GM10248 (cell line): Measurements from ENCODE around the gene MOB1B.

Source experiments
- CTCF ChIA-PET: fragments of 300-600 bp; sonication (Branson Sonifier 250); formaldehyde crosslinking; extraction: SDS; loops from one replicate; lab custom pipeline; 2021; ENCODE audit warnings: antibody characterized with exemption; lab: Yijun Ruan, JAX
- POLR2A ChIA-PET: fragments of 350-650 bp; sonication (Branson Sonifier 250); formaldehyde crosslinking; extraction: SDS; loops from one replicate; lab custom pipeline; 2020; ENCODE audit warnings: antibody characterized with exemption; lab: Yijun Ruan, JAX
- DNase-seq: peaks from one replicate; pipeline ENCODE4 v3.0.0; 2012; ENCODE audit errors: extremely low spot score
- TF ChIP-seq, protein P1 (sequence below): IDR thresholded peaks from 2 replicates; pipeline ENCODE4 v1.5.1; 2012; ENCODE audit warnings: mild to moderate bottlenecking, low read depth; ENCODE audit errors: extremely low read depth, missing control alignments, control extremely low read depth

The MOB1B gene

DNA sequence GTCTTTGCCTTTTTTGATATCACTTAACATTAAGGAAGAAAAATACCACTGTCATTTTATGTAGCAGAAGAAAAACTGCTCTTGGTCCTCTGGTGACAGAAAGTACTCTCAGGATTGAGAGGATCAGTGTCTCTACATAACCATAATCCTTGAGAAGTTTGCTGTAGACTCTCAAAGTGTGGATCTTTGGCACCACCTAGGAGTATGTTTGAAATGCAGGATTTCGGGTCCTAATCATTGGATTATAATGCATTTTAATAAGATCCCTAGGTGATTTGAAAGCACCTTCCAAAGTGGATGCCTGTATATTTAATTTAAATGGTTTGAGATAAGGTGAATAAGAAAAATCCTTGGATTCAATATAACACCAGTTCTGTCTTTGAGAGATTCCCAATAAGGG, 23.2 kb downstream of the MOB1B start:
- DNase-seq, result no peak
- CTCF ChIA-PET, result interaction anchor here (1.4 to 1.5 kb wide), 2 partner anchors 9 to 24 kb away, joined by 5 to 6 read pairs; no protein-coding TSS in a partner anchor
- TF ChIP-seq, protein P1, sequence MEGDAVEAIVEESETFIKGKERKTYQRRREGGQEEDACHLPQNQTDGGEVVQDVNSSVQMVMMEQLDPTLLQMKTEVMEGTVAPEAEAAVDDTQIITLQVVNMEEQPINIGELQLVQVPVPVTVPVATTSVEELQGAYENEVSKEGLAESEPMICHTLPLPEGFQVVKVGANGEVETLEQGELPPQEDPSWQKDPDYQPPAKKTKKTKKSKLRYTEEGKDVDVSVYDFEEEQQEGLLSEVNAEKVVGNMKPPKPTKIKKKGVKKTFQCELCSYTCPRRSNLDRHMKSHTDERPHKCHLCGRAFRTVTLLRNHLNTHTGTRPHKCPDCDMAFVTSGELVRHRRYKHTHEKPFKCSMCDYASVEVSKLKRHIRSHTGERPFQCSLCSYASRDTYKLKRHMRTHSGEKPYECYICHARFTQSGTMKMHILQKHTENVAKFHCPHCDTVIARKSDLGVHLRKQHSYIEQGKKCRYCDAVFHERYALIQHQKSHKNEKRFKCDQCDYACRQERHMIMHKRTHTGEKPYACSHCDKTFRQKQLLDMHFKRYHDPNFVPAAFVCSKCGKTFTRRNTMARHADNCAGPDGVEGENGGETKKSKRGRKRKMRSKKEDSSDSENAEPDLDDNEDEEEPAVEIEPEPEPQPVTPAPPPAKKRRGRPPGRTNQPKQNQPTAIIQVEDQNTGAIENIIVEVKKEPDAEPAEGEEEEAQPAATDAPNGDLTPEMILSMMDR, result no peak
- POLR2A ChIA-PET, result no interaction called here

DNA sequence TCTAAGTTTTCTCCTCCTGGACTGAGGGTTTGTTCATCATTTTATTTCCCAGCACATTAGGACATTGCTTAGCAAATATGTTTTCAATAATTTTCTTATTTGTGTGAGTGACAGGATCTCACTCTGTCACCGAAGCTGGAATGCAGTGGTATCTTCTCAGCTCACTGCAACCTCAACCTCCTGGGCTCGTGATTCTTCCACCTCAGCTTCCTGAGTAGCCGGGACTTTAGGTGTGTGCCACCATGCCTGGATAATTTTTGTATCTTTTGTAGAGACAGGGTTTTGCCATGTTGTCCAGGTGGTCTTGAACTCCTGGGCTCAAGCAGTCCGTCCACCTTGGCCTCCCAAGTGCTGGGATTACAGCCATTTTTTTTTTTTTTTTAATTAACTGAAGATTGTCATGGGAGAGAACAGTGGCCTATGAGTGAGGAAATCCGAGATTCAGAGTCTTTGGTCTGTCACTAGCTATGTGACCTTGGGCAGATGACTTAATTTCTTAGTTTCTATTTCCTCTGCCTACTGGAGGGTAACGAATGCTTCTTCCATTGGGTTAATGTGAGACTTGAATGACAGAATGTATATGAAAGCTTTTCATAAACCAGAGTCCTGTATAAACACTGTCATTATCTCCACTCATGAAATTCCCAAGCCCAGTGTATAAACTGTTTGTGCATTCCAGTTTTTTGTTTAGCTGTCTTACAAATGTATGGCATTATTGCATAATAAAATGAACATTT, 23.9 kb downstream of the MOB1B start:
- ChIA-PET CTCF (interaction anchor here (1.0 to 1.5 kb wide), 5 partner anchors 9 to 222 kb away, joined by 3 to 6 read pairs (median 3); no protein-coding TSS in a partner anchor), POLR2A (interaction anchor here (0.6 kb wide), 1 partner anchor 210 kb away, joined by 10 read pairs; no protein-coding TSS in a partner anchor)
- TF ChIP-seq, protein P1, result no peak
- DNase-seq, result peak; percentile 49

DNA sequence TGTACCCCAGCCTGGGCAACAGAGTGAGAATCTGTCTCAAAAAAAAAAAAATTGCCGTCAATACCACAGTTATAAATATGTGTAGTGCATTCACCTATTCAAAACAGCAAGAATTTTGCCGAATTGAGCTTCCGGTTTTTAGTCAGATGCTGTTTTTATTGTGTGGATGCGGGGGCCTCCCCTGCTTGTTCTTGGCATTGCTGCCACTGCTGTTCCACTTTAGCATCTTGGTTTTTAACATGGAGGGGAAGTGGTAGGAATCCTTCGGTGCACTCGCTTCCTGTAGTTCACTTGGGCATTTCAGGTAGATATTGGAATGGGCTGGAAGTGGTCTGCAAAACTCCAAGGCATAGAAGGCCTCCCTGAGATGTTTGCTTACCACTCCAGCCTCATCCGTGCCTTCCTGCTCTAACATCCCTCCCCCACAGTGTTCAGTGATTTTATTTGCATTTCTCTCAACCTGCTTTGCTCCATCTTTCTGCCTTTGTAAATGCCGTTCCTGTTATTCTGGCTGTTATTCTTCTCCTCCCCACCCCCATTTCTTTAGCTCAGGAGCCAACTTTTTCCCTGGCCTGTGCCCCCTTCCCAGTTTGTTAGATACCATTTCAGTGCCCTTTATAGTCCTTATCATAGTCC, 25.5 kb downstream of the MOB1B start:
- CTCF ChIA-PET, result interaction anchor here (1.0 to 1.4 kb wide), 4 partner anchors 11 to 224 kb away, joined by 3 to 5 read pairs (median 5); partner anchors contain the start of gene MOB1B
- POLR2A ChIA-PET, result no interaction called here
- peak; percentile 42 for DNase-seq
- TF ChIP-seq, protein P1, result peak; percentile 20

DNA sequence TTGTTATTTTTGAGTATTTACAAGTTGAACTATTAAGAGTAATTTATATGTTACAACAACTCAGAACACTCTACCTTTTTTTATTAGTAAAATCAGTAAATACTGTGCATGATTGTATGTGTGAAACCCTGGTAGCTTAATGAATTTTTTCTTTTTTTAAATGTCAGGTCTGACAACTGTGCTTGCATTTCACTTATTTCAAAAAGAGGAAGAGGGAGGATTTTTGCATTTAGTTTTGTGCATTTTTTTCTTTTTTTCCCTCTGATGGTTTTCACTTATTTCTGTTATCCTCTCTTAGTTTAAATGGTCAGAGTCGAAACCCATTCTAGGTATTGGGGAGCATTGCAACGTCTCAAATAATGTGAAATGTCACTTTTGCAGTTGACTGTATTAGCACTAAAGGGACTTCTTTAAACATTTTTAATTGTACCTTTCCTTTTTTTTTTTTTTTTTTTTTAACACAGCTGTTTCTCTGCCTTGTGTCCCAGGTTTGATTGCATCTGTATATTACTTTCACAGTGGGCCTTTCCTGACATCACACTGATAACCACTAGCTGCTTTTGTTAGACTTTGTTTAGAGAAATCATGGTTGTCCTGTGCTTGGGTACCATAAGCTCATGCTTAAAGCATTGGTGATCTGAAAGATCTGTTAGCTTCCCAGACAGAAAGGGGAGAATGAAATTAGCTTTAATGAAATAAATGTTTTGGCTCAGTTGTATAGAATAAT, 28.5 kb downstream of the MOB1B start:
- no peak for DNase-seq
- TF ChIP-seq, protein P1, result no peak
- ChIA-PET CTCF (interaction anchor here (0.9 to 1.5 kb wide), 4 partner anchors 8 to 91 kb away, joined by 3 to 4 read pairs (median 3); partner anchors contain the start of gene GRSF1), POLR2A (interaction anchor here (0.6 kb wide), 1 partner anchor 28 kb away, joined by 7 read pairs; no protein-coding TSS in a partner anchor)

DNA sequence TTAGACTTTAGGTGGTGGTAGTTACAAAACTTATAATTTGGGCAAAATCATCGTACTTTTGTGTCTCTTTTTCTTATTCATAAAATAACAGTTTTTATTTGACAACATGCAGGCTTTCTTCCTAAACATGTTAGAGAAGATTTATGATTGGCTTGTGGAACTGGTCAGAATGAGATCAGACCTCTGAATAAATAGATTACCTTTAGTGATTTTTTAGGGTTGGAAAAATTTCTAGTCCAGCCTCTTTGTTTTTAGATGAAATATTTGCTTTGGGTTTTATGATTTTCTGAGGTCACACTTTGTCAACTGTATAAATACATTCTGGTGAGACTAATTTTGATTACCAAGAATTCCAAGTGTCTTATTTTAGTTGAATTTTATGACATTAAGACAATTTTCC, 29.2 kb downstream of the MOB1B start:
- TF ChIP-seq, protein P1, result no peak
- ChIA-PET POLR2A (interaction anchor here (0.6 kb wide), 1 partner anchor 29 kb away, joined by 7 read pairs; no protein-coding TSS in a partner anchor), CTCF (interaction anchor here (0.9 to 1.5 kb wide), 3 partner anchors 8 to 92 kb away, joined by 3 to 4 read pairs (median 3); partner anchors contain the start of gene GRSF1)
- DNase-seq, result no peak

DNA sequence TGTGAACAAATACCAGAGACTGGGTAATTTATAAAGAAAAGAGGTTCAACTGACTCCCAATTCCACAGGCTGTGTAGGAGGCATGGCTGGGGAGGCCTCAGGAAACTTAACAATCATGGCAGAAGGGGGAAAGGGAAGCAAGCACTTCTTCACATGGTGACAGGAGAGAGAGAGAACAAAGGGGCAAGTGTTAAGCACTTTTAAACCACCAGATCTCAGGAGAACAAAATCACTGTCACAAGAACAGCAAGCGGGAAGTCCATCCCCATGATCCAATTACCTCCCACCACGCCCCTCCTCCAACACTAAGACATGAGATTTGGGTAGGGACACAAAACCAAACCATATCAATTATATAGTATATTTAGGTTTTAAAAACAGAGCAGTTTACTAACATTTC, 30.8 kb downstream of the MOB1B start:
- ChIA-PET CTCF (no interaction called here), POLR2A (no interaction called here)
- no peak for DNase-seq
- TF ChIP-seq, protein P1, result no peak
